IMR-90 (cell line): Measurements from ENCODE around the gene KIDINS220. TPM values are rescaled to one million over a fixed set of nuclear protein-coding genes. Genes with fewer than 3 reads are reported as not detected.

Source experiments
- ATAC-seq: fragments of 200-7000 bp; cut with Tn5 transposase; 2 replicates; pipeline ENCODE4 v1.9.1; 2020; ENCODE audit warnings: low read depth, mild to moderate bottlenecking, moderate library complexity
- BruUV-seq: library from RNA; stranded (reverse); fragments of 400-500 nt; replicated peaks from 2 replicates; lab custom pipeline; 2021; lab: Mats Ljungman, UMichigan
- CTCF ChIA-PET: fragments of 300-600 bp; formaldehyde crosslinking; extraction: SDS; loops from one replicate; lab custom pipeline; 2021; ENCODE audit warnings: antibody characterized with exemption; lab: Yijun Ruan, JAX
- POLR2A ChIA-PET: fragments of 300-600 bp; sonication (Branson Sonifier 250); formaldehyde crosslinking; loops from one replicate; lab custom pipeline; 2022; ENCODE audit warnings: antibody characterized with exemption; ENCODE audit not compliant: unreplicated experiment; lab: Charles Lee
- DNase-seq: peaks from one replicate; pipeline ENCODE4 v3.0.0; 2013
- H2AFZ ChIP-seq: replicated peaks from 2 replicates; pipeline ENCODE3; 2013; ENCODE audit warnings: low read length, mild to moderate bottlenecking; ENCODE audit not compliant: poor library complexity
- H2AK5ac ChIP-seq: 2 replicates; pipeline ENCODE4 v1.6.1; 2013; ENCODE audit warnings: low read depth, low read length, inconsistent platforms
- H2AK9ac ChIP-seq: replicated peaks from 2 replicates; pipeline ENCODE3; 2013; ENCODE audit warnings: mild to moderate bottlenecking, low read depth, low read length, moderate library complexity; ENCODE audit not compliant: poor library complexity
- H2BK120ac ChIP-seq: 2 replicates; pipeline ENCODE4 v1.6.1; 2013; ENCODE audit warnings: low read depth, low read length, inconsistent platforms
- H2BK15ac ChIP-seq: 3 replicates; pipeline ENCODE4 v1.6.1; 2013; ENCODE audit warnings: low read depth, low read length, inconsistent platforms
- H2BK20ac ChIP-seq: 2 replicates; pipeline ENCODE4 v1.6.1; 2013; ENCODE audit warnings: low read depth, mild to moderate bottlenecking, inconsistent platforms, low read length, moderate library complexity
- H2BK5ac ChIP-seq: 2 replicates; pipeline ENCODE4 v1.6.1; 2013; ENCODE audit warnings: mild to moderate bottlenecking, low read depth, low read length, inconsistent platforms; ENCODE audit not compliant: poor library complexity, severe bottlenecking
- H3K14ac ChIP-seq: replicated peaks from 2 replicates; pipeline ENCODE4 v1.6.1; 2013; ENCODE audit warnings: low read depth, low read length, inconsistent platforms
- H3K18ac ChIP-seq: 2 replicates; pipeline ENCODE4 v1.6.1; 2013; ENCODE audit warnings: low read depth, low read length, control low read depth
- H3K23ac ChIP-seq: 2 replicates; pipeline ENCODE4 v1.6.1; 2013; ENCODE audit warnings: low read depth, low read length, inconsistent platforms
- H3K27ac ChIP-seq: 2 replicates; pipeline ENCODE4 v1.5.1; 2013; ENCODE audit warnings: mild to moderate bottlenecking, control low read depth, low read length; ENCODE audit not compliant: insufficient read depth
- H3K27me3 ChIP-seq: 2 replicates; pipeline ENCODE4 v1.6.1; 2013; ENCODE audit warnings: low read length; ENCODE audit not compliant: control insufficient read depth, insufficient read depth
- H3K36me3 ChIP-seq: 2 replicates; pipeline ENCODE4 v1.6.1; 2013; ENCODE audit warnings: low read length, mixed read lengths; ENCODE audit not compliant: control insufficient read depth, insufficient read depth
- H3K4ac ChIP-seq: 2 replicates; pipeline ENCODE4 v1.6.1; 2013; ENCODE audit warnings: low read depth, low read length, inconsistent platforms
- H3K4me1 ChIP-seq: 2 replicates; pipeline ENCODE4 v1.6.1; 2013; ENCODE audit warnings: low read length, mixed read lengths; ENCODE audit not compliant: control insufficient read depth, insufficient read depth
- H3K4me2 ChIP-seq: 2 replicates; pipeline ENCODE4 v1.6.1; 2013; ENCODE audit warnings: low read depth, mild to moderate bottlenecking, control low read depth, low read length, moderate library complexity
- H3K4me3 ChIP-seq: 2 replicates; pipeline ENCODE4 v1.5.1; 2013; ENCODE audit warnings: low read depth, mild to moderate bottlenecking, control low read depth, low read length, moderate library complexity; ENCODE audit not compliant: insufficient read depth
- H3K56ac ChIP-seq: 2 replicates; pipeline ENCODE4 v1.6.1; 2013; ENCODE audit warnings: low read length, inconsistent platforms; ENCODE audit not compliant: insufficient read depth; ENCODE audit errors: extremely low read depth
- H3K79me1 ChIP-seq, 2 experiments: 2 replicates each; pipeline ENCODE4 v1.6.1; 2013; ENCODE audit warnings: low read length in 2 of 2, inconsistent platforms in 1 of 2, low read depth in 1 of 2
- H3K9ac ChIP-seq: 2 replicates; pipeline ENCODE4 v1.6.1; 2013; ENCODE audit warnings: low read depth, low read length, control low read depth
- H3K9me1 ChIP-seq: 2 replicates; pipeline ENCODE4 v1.6.1; 2013; ENCODE audit warnings: low read length, inconsistent platforms; ENCODE audit not compliant: insufficient read depth
- H3K9me3 ChIP-seq: 2 replicates; pipeline ENCODE4 v1.6.1; 2013; ENCODE audit warnings: low read length; ENCODE audit not compliant: control insufficient read depth, insufficient read depth
- H4K20me1 ChIP-seq: 2 replicates; pipeline ENCODE4 v1.6.1; 2013; ENCODE audit warnings: low read length, inconsistent platforms; ENCODE audit not compliant: insufficient read depth
- H4K5ac ChIP-seq: 2 replicates; pipeline ENCODE4 v1.6.1; 2013; ENCODE audit warnings: mild to moderate bottlenecking, low read depth, low read length, control low read depth
- H4K8ac ChIP-seq, 2 experiments: 2 replicates each; pipeline ENCODE4 v1.6.1; 2013; ENCODE audit warnings: low read depth in 2 of 2, low read length in 2 of 2, control low read depth in 1 of 2, inconsistent platforms in 1 of 2
- H4K91ac ChIP-seq: 2 replicates; pipeline ENCODE4 v1.6.1; 2013; ENCODE audit warnings: low read depth, low read length, inconsistent platforms; ENCODE audit not compliant: insufficient read depth
- BHLHE40 ChIP-seq: fragments of 150-350 bp; IDR thresholded peaks from 2 replicates; pipeline ENCODE4 v1.6.1; 2016; ENCODE audit warnings: mild to moderate bottlenecking, low read depth, low read length
- CEBPB ChIP-seq: IDR thresholded peaks from 2 replicates; pipeline ENCODE4 v1.6.1; 2012; ENCODE audit warnings: low read depth, low read length, improper control_type of control experiment
- CHD1 ChIP-seq: IDR thresholded peaks from 2 replicates; pipeline ENCODE4 v1.6.1; 2012; ENCODE audit warnings: low read depth, low read length, improper control_type of control experiment
- CTCF ChIP-seq: conservative IDR thresholded peaks from 2 replicates; pipeline ENCODE4 v1.5.1; 2012; ENCODE audit warnings: mild to moderate bottlenecking, low read depth, low read length, improper control_type of control experiment
- ELK1 ChIP-seq: fragments of 150-350 bp; IDR thresholded peaks from 2 replicates; pipeline ENCODE4 v1.6.1; 2016; ENCODE audit warnings: low read depth, mild to moderate bottlenecking, low read length, moderate library complexity, borderline replicate concordance
- FOS ChIP-seq: fragments of 150-350 bp; IDR thresholded peaks from 2 replicates; pipeline ENCODE4 v1.6.1; 2016; ENCODE audit warnings: low read depth, low read length
- MAFK ChIP-seq: IDR thresholded peaks from 2 replicates; pipeline ENCODE4 v1.6.1; 2012; ENCODE audit warnings: low read depth, low read length, improper control_type of control experiment
- MAZ ChIP-seq: IDR thresholded peaks from 2 replicates; pipeline ENCODE4 v1.6.1; 2012; ENCODE audit warnings: low read depth, mild to moderate bottlenecking, low read length, improper control_type of control experiment, moderate library complexity, borderline replicate concordance
- MXI1 ChIP-seq: IDR thresholded peaks from 2 replicates; pipeline ENCODE4 v1.6.1; 2012; ENCODE audit warnings: low read depth, mild to moderate bottlenecking, low read length, moderate library complexity, borderline replicate concordance
- NFE2L2 ChIP-seq: fragments of 150-350 bp; IDR thresholded peaks from 2 replicates; pipeline ENCODE4 v1.6.1; 2016; ENCODE audit warnings: low read depth, mild to moderate bottlenecking, low read length
- POLR2A ChIP-seq: IDR thresholded peaks from 2 replicates; pipeline ENCODE4 v1.6.1; 2012; ENCODE audit warnings: mild to moderate bottlenecking, low read depth, low read length
- RAD21 ChIP-seq: IDR thresholded peaks from 2 replicates; pipeline ENCODE4 v1.6.1; 2012; ENCODE audit warnings: low read length, improper control_type of control experiment
- RCOR1 ChIP-seq: IDR thresholded peaks from 2 replicates; pipeline ENCODE4 v1.6.1; 2012; ENCODE audit warnings: mild to moderate bottlenecking, low read length, improper control_type of control experiment; ENCODE audit not compliant: insufficient replicate concordance
- RFX5 ChIP-seq: IDR thresholded peaks from 2 replicates; pipeline ENCODE4 v1.8.0; 2012; ENCODE audit warnings: low read depth, mild to moderate bottlenecking, low read length, moderate library complexity
- SMC3 ChIP-seq: fragments of 150-350 bp; IDR thresholded peaks from 2 replicates; pipeline ENCODE4 v1.6.1; 2016; ENCODE audit warnings: low read depth, mild to moderate bottlenecking, antibody characterized with exemption, low read length, moderate library complexity
- USF2 ChIP-seq: fragments of 150-350 bp; IDR thresholded peaks from 2 replicates; pipeline ENCODE4 v1.6.1; 2017; ENCODE audit warnings: mild to moderate bottlenecking, antibody characterized with exemption, low read length, low read depth
- WGBS, 2 experiments: methylation state at CpG; one replicate each; pipeline versions ENCODE4 v1.1.5 to v1.1.7; 2013; ENCODE audit warnings: missing lambda C conversion rate in 2 of 2; ENCODE audit not compliant: insufficient read length in 1 of 2; ENCODE audit errors: extremely low coverage in 2 of 2; 5-methylcytosine and 5-hydroxymethylcytosine counted together
- dilution Hi-C: fragments of 300-500 bp; cut with HindIII; formaldehyde crosslinking; loops from one replicate; pipeline ENCODE4 v1.14.3; 2018; ENCODE audit warnings: low sequenced_read_pairs; ENCODE audit not compliant: unreplicated experiment
- in situ Hi-C: fragments of 300-500 bp; cut with MboI; formaldehyde crosslinking; loops from 3 replicates; pipeline ENCODE4 v1.14.3; 2019; ENCODE audit warnings: low sequenced_read_pairs, inconsistent platforms, mixed read lengths
- intact Hi-C: fragments of 100-400 bp; cut with micrococcal nuclease; formaldehyde crosslinking; loops from 2 replicates; pipeline ENCODE4 v1.10.0; 2022
- polyA plus RNA-seq, 3 experiments: library from polyadenylated mRNA; depleted of rRNA; stranded (reverse); fragments of >200 nt; gene quantifications; 2 replicates each; pipeline ENCODE4 v1.2.3, GENCODE V29; 2012; ENCODE audit warnings: low replicate concordance in 1 of 3
- total RNA-seq: library from RNA; depleted of rRNA; stranded (reverse); fragments of >200 nt; gene quantifications from 2 replicates; pipeline ENCODE4 v1.2.3, GENCODE V29; 2012

The KIDINS220 gene
- total and polyA plus RNA-seq, 2 of the 4 experiments (the other 2 are of a cell fraction) = 23.1 to 63.4 TPM

GRCh38 chr2:8722986-8723385 is 114.4 kb downstream of the KIDINS220 start:
- no peak overlapping the region for H3K23ac ChIP-seq
- H3K9me3 ChIP-seq = no peaks in the 10 kb centered on the region
- H3K4ac ChIP-seq = no peak overlapping the region
- no peak overlapping the region for H4K8ac ChIP-seq
- no peak for DNase-seq
- H3K9me1 ChIP-seq = no peaks in the 10 kb centered on the region; the same call in 1 of the 2 replicates
- no peak overlapping the region for H2AK9ac ChIP-seq
- intact Hi-C loops (no loop called here), in situ Hi-C loops (no loop called here), dilution Hi-C loops (no loop called here)
- no peak overlapping the region for H3K4me2 ChIP-seq
- no peaks in the 10 kb centered on the region for H3K4me1 ChIP-seq
- ChIA-PET CTCF (interaction anchor here (1.0 kb wide), 1 partner anchor 27 kb away, joined by 3 read pairs; no protein-coding TSS in a partner anchor), POLR2A (no interaction called here)
- H3K4me3 ChIP-seq = no peak overlapping the region
- peaks cover 8% of the 10 kb centered on the region; the same call in 1 of the 2 replicates for H3K36me3 ChIP-seq
- no peak overlapping the region for H2BK15ac ChIP-seq
- no peak overlapping the region for H2BK5ac ChIP-seq
- no peaks in the 10 kb centered on the region for H3K79me1 ChIP-seq
- no peaks in the 10 kb centered on the region for H4K20me1 ChIP-seq
- no peak overlapping the region for H3K18ac ChIP-seq
- no peak overlapping the region for H3K14ac ChIP-seq
- H3K9ac ChIP-seq = no peak overlapping the region
- no peak overlapping the region for H2BK20ac ChIP-seq
- H4K5ac ChIP-seq = no peak overlapping the region
- no CpG with 5 or more reads among the region's 10 CpGs for WGBS, 2 experiments
- no peak overlapping the region for H2AK5ac ChIP-seq
- no peaks in the 10 kb centered on the region for H3K27me3 ChIP-seq
- no peak for ATAC-seq
- H3K27ac ChIP-seq = no peak overlapping the region
- H2AFZ ChIP-seq = peak overlapping the region; percentile 38
- BruUV-seq = no TSS peak
- no peak for TF ChIP-seq RCOR1
- no peak for TF ChIP-seq USF2
- no peak for TF ChIP-seq RFX5
- no peak for TF ChIP-seq MXI1
- no peak for TF ChIP-seq CTCF
- TF ChIP-seq CHD1 = no peak
- TF ChIP-seq BHLHE40 = no peak
- TF ChIP-seq SMC3 = no peak
- no peak for TF ChIP-seq CEBPB
- no peak for TF ChIP-seq POLR2A
- no peak for TF ChIP-seq ELK1
- no peak for TF ChIP-seq MAZ
- no peak for TF ChIP-seq MAFK
- no peak for TF ChIP-seq RAD21
- no peak for TF ChIP-seq NFE2L2
- TF ChIP-seq FOS = no peak
- H3K56ac ChIP-seq = no peak overlapping the region
- no peak overlapping the region for H4K91ac ChIP-seq
- no peak overlapping the region for H2BK120ac ChIP-seq
